ENCODE data around the gene ZNF638. TPM values are rescaled to one million over a fixed set of nuclear protein-coding genes. Genes with fewer than 3 reads are reported as not detected.

Gene ZNF638
- total RNA-seq, 3 donors from 2014 or later (not counting 1 experiment from before 2014, with no cell fraction given), result 104 to 126 (median 113) TPM

DNA sequence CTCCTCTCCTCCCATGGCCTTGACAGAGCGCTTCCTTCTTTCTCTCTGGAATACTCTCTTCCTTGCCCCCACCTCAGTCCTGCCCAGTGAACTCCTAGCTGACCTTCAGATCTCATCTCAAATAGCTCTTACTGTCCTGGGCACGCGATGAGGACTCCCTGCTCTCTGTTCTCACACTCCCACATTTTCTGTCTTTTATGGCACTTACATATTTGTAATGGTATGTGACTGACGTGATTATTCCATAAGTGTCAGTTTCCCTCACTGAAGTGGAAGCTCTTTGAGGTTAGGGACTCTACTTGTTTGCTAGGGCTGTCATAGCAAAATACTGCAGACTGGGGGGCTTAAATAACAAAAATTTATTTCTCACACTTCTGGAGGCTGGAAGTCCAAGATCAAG is 120.1 kb downstream of the ZNF638 start:
- Histone ChIP-seq H3K27ac (ENCODE audit: low read length) (no peak overlapping the region), H3K27me3 (ENCODE audit: control insufficient read depth, insufficient read depth, low read length) (peaks cover 11% of the 10 kb centered on the region), H3K4me3 (ENCODE audit: low read length) (no peak overlapping the region), H3K9me3 (ENCODE audit: control insufficient read depth, insufficient read depth, low read length) (no peaks in the 10 kb centered on the region), H3K36me3 (ENCODE audit: control insufficient read depth, insufficient read depth, low read length) (no peaks in the 10 kb centered on the region), H3K4me1 (ENCODE audit: control insufficient read depth, insufficient read depth, low read length) (peaks cover 75% of the 10 kb centered on the region)
- Mint-ChIP-seq H3K27me3 (ENCODE audit: low read depth in 2 of 2) (peaks cover 28 to 39% of the 10 kb centered on the region in 2 donors), H3K27ac (peak overlapping the region in 1 of 2 donors; percentile 6), H3K36me3 (no peaks in the 10 kb centered on the region), H3K4me3 (peak overlapping the region; percentile 4), H3K4me1 (peaks cover 51 to 79% of the 10 kb centered on the region in 2 donors), H3K9me3 (no peaks in the 10 kb centered on the region)
- DNase-seq (no peak), ATAC-seq (no peak)
- WGBS (ENCODE audit: insufficient coverage), result 92% methylated on average over 4 of the region's 4 CpGs
- intact Hi-C loops (cut with micrococcal nuclease), result no loop called here
- TF ChIP-seq, protein P1, sequence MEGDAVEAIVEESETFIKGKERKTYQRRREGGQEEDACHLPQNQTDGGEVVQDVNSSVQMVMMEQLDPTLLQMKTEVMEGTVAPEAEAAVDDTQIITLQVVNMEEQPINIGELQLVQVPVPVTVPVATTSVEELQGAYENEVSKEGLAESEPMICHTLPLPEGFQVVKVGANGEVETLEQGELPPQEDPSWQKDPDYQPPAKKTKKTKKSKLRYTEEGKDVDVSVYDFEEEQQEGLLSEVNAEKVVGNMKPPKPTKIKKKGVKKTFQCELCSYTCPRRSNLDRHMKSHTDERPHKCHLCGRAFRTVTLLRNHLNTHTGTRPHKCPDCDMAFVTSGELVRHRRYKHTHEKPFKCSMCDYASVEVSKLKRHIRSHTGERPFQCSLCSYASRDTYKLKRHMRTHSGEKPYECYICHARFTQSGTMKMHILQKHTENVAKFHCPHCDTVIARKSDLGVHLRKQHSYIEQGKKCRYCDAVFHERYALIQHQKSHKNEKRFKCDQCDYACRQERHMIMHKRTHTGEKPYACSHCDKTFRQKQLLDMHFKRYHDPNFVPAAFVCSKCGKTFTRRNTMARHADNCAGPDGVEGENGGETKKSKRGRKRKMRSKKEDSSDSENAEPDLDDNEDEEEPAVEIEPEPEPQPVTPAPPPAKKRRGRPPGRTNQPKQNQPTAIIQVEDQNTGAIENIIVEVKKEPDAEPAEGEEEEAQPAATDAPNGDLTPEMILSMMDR (IDR thresholded peaks at IDR 0.05), result no peak

GRCh38 chr2:71452565-71452964 is 121.0 kb downstream of the ZNF638 start:
- peaks cover 75% of the 10 kb centered on the region for H3K4me1 ChIP-seq (ENCODE audit: control insufficient read depth, insufficient read depth, low read length)
- H3K27me3 Mint-ChIP-seq (ENCODE audit: low read depth in 2 of 2), result peaks cover 28 to 39% of the 10 kb centered on the region in 2 donors
- H3K9me3 Mint-ChIP-seq, result no peaks in the 10 kb centered on the region
- H3K27me3 ChIP-seq (ENCODE audit: control insufficient read depth, insufficient read depth, low read length), result peaks cover 11% of the 10 kb centered on the region
- peaks cover 51 to 79% of the 10 kb centered on the region in 2 donors for H3K4me1 Mint-ChIP-seq
- H3K27ac Mint-ChIP-seq, result peak overlapping the region in 1 of 2 donors; percentile 57
- no peaks in the 10 kb centered on the region for H3K36me3 Mint-ChIP-seq
- DNase-seq (peak in 1 of 2 donors; percentile 25), ATAC-seq (peak; percentile 44 to 82 (median 44))
- H3K36me3 ChIP-seq (ENCODE audit: control insufficient read depth, insufficient read depth, low read length), result no peaks in the 10 kb centered on the region
- H3K4me3 ChIP-seq (ENCODE audit: low read length), result no peak overlapping the region
- no peaks in the 10 kb centered on the region for H3K9me3 ChIP-seq (ENCODE audit: control insufficient read depth, insufficient read depth, low read length)
- WGBS (ENCODE audit: insufficient coverage), result 7% methylated on average over 1 of the region's 2 CpGs
- intact Hi-C loops (cut with micrococcal nuclease), result no loop called here
- peak overlapping the region; percentile 86 for H3K4me3 Mint-ChIP-seq
- TF ChIP-seq, protein P1 (IDR thresholded peaks at IDR 0.05), result peak; percentile 14
- H3K27ac ChIP-seq (ENCODE audit: low read length), result no peak overlapping the region

DNA sequence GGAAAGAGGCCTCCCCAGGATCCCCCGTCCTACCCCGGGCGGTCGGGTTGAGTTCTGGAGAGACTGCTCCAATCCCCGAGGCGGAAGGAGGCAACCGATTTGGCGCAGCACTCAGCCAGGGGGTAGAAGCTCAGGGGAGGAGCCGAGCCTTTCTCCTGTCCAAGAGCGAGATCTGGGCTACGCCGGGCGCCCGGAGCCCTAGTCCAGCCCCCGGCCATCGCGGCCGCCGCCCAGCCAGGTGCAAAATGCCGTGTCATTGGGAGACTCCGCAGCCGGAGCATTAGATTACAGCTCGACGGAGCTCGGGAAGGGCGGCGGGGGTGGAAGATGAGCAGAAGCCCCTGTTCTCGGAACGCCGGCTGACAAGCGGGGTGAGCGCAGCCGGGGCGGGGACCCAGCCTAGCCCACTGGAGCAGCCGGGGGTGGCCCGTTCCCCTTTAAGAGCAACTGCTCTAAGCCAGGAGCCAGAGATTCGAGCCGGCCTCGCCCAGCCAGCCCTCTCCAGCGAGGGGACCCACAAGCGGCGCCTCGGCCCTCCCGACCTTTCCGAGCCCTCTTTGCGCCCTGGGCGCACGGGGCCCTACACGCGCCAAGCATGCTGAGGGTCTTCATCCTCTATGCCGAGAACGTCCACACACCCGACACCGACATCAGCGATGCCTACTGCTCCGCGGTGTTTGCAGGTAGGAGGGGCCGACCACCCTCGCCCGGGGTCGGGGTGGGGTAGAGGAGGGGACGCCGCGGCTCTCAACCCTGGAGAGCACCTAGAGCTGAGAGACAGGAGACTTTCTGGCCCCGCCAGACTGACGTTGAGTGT is 122.0 kb downstream of the ZNF638 start, which contains the start of gene DYSF:
Gene DYSF (plus strand): TSS at position 158 of the 817 bp plus-strand sequence.
- Mint-ChIP-seq H3K27me3 (ENCODE audit: low read depth in 2 of 2) (peaks cover 28 to 43% of the 10 kb centered on the region in 2 donors), H3K4me3 (peak within 1 kb of the TSS; percentile 86), H3K4me1 (peaks cover 46 to 74% of the 10 kb centered on the region in 2 donors), H3K9me3 (no peaks in the 10 kb centered on the region), H3K36me3 (no peaks in the 10 kb centered on the region), H3K27ac (peak within 1 kb of the TSS in 1 of 2 donors; percentile 57)
- ATAC-seq (peak; percentile 32 to 41 (median 37)), DNase-seq (peak in 1 of 2 donors; percentile 30)
- peaks cover 11% of the 10 kb centered on the region for H3K27me3 ChIP-seq (ENCODE audit: control insufficient read depth, insufficient read depth, low read length)
- 4% methylated on average over 66 of the region's 66 CpGs for WGBS (ENCODE audit: insufficient coverage)
- no peaks in the 10 kb centered on the region for H3K9me3 ChIP-seq (ENCODE audit: control insufficient read depth, insufficient read depth, low read length)
- H3K27ac ChIP-seq (ENCODE audit: low read length), result no peak within 1 kb of the TSS
- TF ChIP-seq, protein P1 (IDR thresholded peaks at IDR 0.05), result no peak
- no peaks in the 10 kb centered on the region for H3K36me3 ChIP-seq (ENCODE audit: control insufficient read depth, insufficient read depth, low read length)
- H3K4me1 ChIP-seq (ENCODE audit: control insufficient read depth, insufficient read depth, low read length), result peaks cover 68% of the 10 kb centered on the region
- intact Hi-C loops (cut with micrococcal nuclease), result no loop called here
- H3K4me3 ChIP-seq (ENCODE audit: low read length), result peak within 1 kb of the TSS; percentile 33

Data from natural killer cell (primary cell).